K562 (cell line): ENCODE data around the gene C4A. TPM values are rescaled to one million over a fixed set of nuclear protein-coding genes. Genes with fewer than 3 reads are reported as not detected.
A peak's percentile ranks its signal among the peaks of the same experiment; 100 is the strongest.

Experiments
- AFF4 ChIP-seq: sonication (generic); formaldehyde crosslinking; IDR thresholded peaks from 2 replicates; pipeline ENCODE4 v1.8.0; 2023; ENCODE audit warnings: mild to moderate bottlenecking, missing genetic modification reagents
- BCOR ChIP-seq: fragments of 450-650 bp; IDR thresholded peaks from 2 replicates; pipeline ENCODE4 v1.6.1; 2016
- CREM ChIP-seq: IDR thresholded peaks from 2 replicates; pipeline ENCODE4 v1.6.1; 2014; ENCODE audit warnings: antibody characterized with exemption, low read depth
- DPF2 ChIP-seq: fragments of 450-650 bp; IDR thresholded peaks from 2 replicates; pipeline ENCODE4 v1.6.1; 2016
- GABPB1 ChIP-seq: sonication (generic); formaldehyde crosslinking; IDR thresholded peaks from 2 replicates; pipeline ENCODE4 v1.8.0; 2022; ENCODE audit warnings: mild to moderate bottlenecking, missing genetic modification reagents
- MBD1 ChIP-seq: fragments of 250-450 bp; sonication (Bioruptor Pico); IDR thresholded peaks from 2 replicates; pipeline ENCODE4 v1.8.0; 2022; ENCODE audit warnings: inconsistent platforms
- PREB ChIP-seq: sonication (generic); formaldehyde crosslinking; IDR thresholded peaks from 2 replicates; pipeline ENCODE4 v1.8.1; 2023; ENCODE audit warnings: mild to moderate bottlenecking, missing genetic modification reagents
- RBFOX2 ChIP-seq: fragments of 200-400 bp; formaldehyde crosslinking; IDR thresholded peaks from 2 replicates; pipeline ENCODE4 v1.6.1; 2017; ENCODE audit warnings: low read depth, mild to moderate bottlenecking, low read length, moderate library complexity
- RBM17 ChIP-seq: fragments of 200-400 bp; formaldehyde crosslinking; IDR thresholded peaks from 2 replicates; pipeline ENCODE4 v1.6.1; 2017; ENCODE audit warnings: low read depth, mild to moderate bottlenecking, low read length, borderline replicate concordance
- SMAD4 ChIP-seq: fragments of 250-450 bp; sonication (Bioruptor Pico); conservative IDR thresholded peaks from 2 replicates; pipeline ENCODE4 v1.8.0; 2021; ENCODE audit warnings: inconsistent platforms, mild to moderate bottlenecking, moderate library complexity
- SMC3 ChIP-seq: conservative IDR thresholded peaks from 2 replicates; pipeline ENCODE4 v1.6.1; 2011; ENCODE audit warnings: low read depth, low read length, improper control_type of control experiment; ENCODE audit not compliant: insufficient read depth
- TEAD4 ChIP-seq, 2 experiments: sonication (generic) in 1 of 2; formaldehyde crosslinking in 1 of 2; IDR thresholded peaks; 2 replicates each; pipeline versions ENCODE4 v1.6.1 to v1.8.0; 2012 to 2022; ENCODE audit warnings: borderline replicate concordance in 1 of 2, inconsistent platforms in 1 of 2, low read length in 1 of 2, mild to moderate bottlenecking in 1 of 2, missing genetic modification reagents in 1 of 2
- YY1 ChIP-seq, 3 experiments: IDR thresholded peaks; 2 replicates each; pipeline ENCODE4 v1.6.1; 2011; ENCODE audit warnings: low read length in 2 of 3, mild to moderate bottlenecking in 2 of 3, moderate library complexity in 2 of 3, borderline replicate concordance in 1 of 3, control low read depth in 1 of 3, low read depth in 1 of 3; ENCODE audit not compliant: insufficient read depth in 3 of 3, insufficient replicate concordance in 2 of 3, control insufficient read depth in 1 of 3, insufficient read length in 1 of 3; ENCODE audit errors: extremely low read depth in 1 of 3
- ZFX ChIP-seq: sonication (generic); formaldehyde crosslinking; IDR thresholded peaks from 2 replicates; pipeline ENCODE4 v1.8.0; 2022; ENCODE audit warnings: mild to moderate bottlenecking, missing genetic modification reagents, moderate library complexity
- ZNF395 ChIP-seq: fragments of 200-800 bp; sonication (Bioruptor generic); IDR thresholded peaks from 2 replicates; pipeline ENCODE4 v1.6.1; 2017; ENCODE audit warnings: missing genetic modification characterization, missing compliant biosample characterization
- ZNF79 ChIP-seq: fragments of 250-450 bp; sonication (Bioruptor Pico); IDR thresholded peaks from 2 replicates; pipeline ENCODE4 v1.4.0; 2020; ENCODE audit warnings: low read depth, mild to moderate bottlenecking, moderate library complexity
- ZSCAN29 ChIP-seq: fragments of 450-650 bp; IDR thresholded peaks from 2 replicates; pipeline ENCODE4 v1.6.1; 2017
- polyA plus RNA-seq, 8 experiments: library from polyadenylated mRNA; depleted of rRNA in 4 of 8; stranded (reverse) in 5 of 8; unstranded in 3 of 8; fragments of >200 nt; fragmentation: Nextera tagmentation in 2 of 8; fragmentation: Illumina TruSeq in 1 of 8; extraction: Ambion mirVana in 2 of 8; extraction: Trizol in 1 of 8; gene quantifications; 2 replicates each; pipeline versions ENCODE4 v1.2.1 to v1.2.3, GENCODE V29; 2011 to 2014; ENCODE audit warnings: inconsistent platforms in 1 of 8, missing spikeins in 1 of 8
- total RNA-seq, 7 experiments: library from RNA; depleted of rRNA in 6 of 7; stranded (reverse); fragments of >200 nt in 6 of 7; fragmentation: Illumina TruSeq in 2 of 7; extraction: Trizol in 2 of 7; gene quantifications; 2 replicates each; pipeline versions ENCODE4 v1.2.1 to v1.2.3, GENCODE V29; 2011 to 2021; ENCODE audit warnings: low replicate concordance in 1 of 7

The C4A gene
- total and polyA plus RNA-seq, 9 of the 15 experiments (the other 6 are each of a cell fraction or from before 2014, with no cell fraction given), result 0.27 to 7.6 (median 5.0) TPM

- 0 out of 2 replicates have a peak, but pooled peaks have one; percentile 24 for TF ChIP-seq AFF4
- peak; percentile 91 for TF ChIP-seq ZFX (CRISPR knock-in tag)
- TF ChIP-seq RBFOX2, result peak; percentile 73
- no peak for TF ChIP-seq RBM17
- TF ChIP-seq GABPB1, result peak; percentile 75; the same call in 1 of the 2 replicates
- TF ChIP-seq ZSCAN29, result no peak
- TF ChIP-seq SMAD4, result peak; percentile 49; the same call in 1 of the 2 replicates
- TF ChIP-seq TEAD4 (IDR thresholded peaks at IDR 0.05; ENCODE audit: low read length), result peak; percentile 54
- no peak for TF ChIP-seq TEAD4 (CRISPR knock-in tag; IDR thresholded peaks at IDR 0.05; ENCODE audit: borderline replicate concordance)
- TF ChIP-seq ZNF79 (CRISPR knock-in tag), result 0 out of 2 replicates have a peak, but pooled peaks have one; percentile 11
- peak; percentile 60; the same call in 1 of the 2 replicates for TF ChIP-seq CREM
- TF ChIP-seq YY1 (IDR thresholded peaks at IDR 0.05; ENCODE audit: borderline replicate concordance in 1 of 3, control insufficient read depth in 1 of 3, extremely low read depth in 1 of 3, insufficient read depth in 3 of 3, insufficient read length in 1 of 3, insufficient replicate concordance in 2 of 3, low read depth in 1 of 3, low read length in 2 of 3), result peak in 2 of 3 experiments; percentile 26 to 39
- peak; percentile 77 for TF ChIP-seq SMC3
- peak; percentile 67; the same call in 1 of the 2 replicates for TF ChIP-seq ZNF395 (CRISPR knock-in tag)
- TF ChIP-seq PREB (CRISPR knock-in tag), result no peak
- TF ChIP-seq DPF2, result 0 out of 2 replicates have a peak, but pooled peaks have one; percentile 10
- 0 out of 2 replicates have a peak, but pooled peaks have one; percentile 14 for TF ChIP-seq BCOR
- TF ChIP-seq MBD1 (CRISPR knock-in tag), result no peak
Measured at GRCh38 chr6:32047855-32048766, 66.3 kb downstream of the C4A start (continued).
